ENCODE measurements around the gene CNTD1.

DNA sequence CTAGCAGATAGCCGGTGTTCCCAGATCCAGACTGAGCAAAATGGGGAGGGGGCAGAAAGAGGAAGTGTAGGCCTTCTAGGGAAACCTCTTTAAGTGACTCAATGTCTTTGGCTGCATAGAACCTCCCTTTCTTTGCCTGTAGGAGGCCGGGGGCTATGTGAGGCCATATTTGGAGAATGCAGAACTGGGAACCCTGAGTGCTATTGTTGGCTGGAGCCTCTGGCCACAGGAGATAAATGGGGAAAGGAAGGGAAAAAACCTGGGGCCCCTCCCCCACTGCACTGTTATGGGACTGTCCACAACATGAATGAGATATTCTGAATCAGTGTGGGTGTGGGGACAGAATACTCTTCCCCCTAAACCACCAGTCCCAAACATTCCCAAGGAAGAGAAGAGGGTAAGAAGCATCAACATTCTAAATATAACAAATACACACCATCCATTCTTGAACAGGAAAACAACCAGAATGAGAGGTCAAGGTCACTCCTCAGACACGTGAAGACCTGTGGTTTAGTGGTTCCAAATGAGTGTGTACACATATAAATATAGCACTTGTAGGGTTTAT lies 23.0 kb upstream of the CNTD1 start:
- TF ChIP-seq EZH2 (IDR thresholded peaks at IDR 0.05; ENCODE audit: insufficient read depth, low read length): no peak
- TF ChIP-seq, protein P1, sequence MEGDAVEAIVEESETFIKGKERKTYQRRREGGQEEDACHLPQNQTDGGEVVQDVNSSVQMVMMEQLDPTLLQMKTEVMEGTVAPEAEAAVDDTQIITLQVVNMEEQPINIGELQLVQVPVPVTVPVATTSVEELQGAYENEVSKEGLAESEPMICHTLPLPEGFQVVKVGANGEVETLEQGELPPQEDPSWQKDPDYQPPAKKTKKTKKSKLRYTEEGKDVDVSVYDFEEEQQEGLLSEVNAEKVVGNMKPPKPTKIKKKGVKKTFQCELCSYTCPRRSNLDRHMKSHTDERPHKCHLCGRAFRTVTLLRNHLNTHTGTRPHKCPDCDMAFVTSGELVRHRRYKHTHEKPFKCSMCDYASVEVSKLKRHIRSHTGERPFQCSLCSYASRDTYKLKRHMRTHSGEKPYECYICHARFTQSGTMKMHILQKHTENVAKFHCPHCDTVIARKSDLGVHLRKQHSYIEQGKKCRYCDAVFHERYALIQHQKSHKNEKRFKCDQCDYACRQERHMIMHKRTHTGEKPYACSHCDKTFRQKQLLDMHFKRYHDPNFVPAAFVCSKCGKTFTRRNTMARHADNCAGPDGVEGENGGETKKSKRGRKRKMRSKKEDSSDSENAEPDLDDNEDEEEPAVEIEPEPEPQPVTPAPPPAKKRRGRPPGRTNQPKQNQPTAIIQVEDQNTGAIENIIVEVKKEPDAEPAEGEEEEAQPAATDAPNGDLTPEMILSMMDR (IDR thresholded peaks at IDR 0.05; ENCODE audit: insufficient read depth, low read depth, low read length): peak; percentile 23
